Activated T-cell treated with anti-CD3 and anti-CD28 coated beads, Interleukin-2, amount 50 U/mL, for 1 hour (primary cell): ENCODE measurements around the gene ARHGDIB.

Experiments
- DNase-seq: peaks from one replicate; pipeline ENCODE4 v3.0.0-alpha.2; 2020

The ARHGDIB gene

DNA sequence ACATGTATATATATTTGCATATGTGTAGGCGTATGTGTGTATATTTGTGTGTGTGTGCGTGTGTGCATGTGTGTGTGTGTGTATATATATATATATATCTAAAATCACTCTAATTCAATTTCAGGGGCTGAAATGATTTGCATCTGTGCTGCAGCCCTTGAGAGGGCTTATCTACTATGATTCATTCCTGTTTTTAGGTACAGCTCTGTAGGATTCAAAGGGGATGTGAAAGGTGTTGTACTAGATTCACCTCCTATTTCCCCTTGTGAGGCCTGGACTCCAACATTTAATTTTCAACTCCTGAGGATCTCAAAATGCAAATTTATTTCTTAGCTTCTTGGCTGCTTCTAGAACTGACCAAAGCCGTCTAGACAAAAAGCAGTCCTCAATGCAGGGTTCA is 34.1 kb downstream of the ARHGDIB start:
- DNase-seq: no peak

DNA sequence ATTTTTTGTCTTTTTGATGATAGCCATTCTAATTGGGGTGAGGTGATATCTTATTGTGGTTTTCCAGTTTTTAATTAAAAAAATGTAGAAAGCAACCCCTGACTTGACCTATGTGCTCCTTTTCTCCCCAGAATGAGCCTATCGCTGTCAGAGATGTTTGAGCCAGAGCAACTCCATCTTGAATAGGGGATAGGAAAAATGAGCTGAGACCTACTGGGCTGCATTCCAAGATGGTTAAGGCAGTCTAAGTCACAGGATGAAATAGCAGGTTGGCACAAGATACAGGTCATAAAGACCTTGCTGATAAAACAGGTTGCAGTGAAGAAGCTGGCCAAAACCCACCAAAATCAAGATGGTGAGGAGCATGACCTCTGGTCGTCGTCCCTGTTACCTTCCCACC is 36.9 kb downstream of the ARHGDIB start:
- DNase-seq: no peak

DNA sequence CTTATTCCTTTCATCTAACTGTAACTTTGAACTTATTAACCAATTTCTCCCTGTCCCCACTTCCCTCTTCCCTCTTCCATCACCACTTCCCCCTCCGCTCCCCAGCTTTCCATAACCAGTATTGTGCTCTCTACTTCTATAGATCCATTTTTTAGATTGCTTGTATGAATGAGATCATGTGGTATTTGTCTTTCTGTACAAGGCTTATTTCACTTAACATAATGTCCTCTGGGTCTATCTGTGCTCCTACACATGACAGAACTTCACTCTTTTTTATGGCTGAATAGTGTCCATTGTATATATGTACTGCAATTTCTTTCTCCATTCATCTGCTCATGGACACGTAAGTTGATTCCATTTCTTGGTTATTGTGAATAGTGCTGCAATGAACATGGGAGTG is 37.5 kb downstream of the ARHGDIB start:
- DNase-seq: no peak

DNA sequence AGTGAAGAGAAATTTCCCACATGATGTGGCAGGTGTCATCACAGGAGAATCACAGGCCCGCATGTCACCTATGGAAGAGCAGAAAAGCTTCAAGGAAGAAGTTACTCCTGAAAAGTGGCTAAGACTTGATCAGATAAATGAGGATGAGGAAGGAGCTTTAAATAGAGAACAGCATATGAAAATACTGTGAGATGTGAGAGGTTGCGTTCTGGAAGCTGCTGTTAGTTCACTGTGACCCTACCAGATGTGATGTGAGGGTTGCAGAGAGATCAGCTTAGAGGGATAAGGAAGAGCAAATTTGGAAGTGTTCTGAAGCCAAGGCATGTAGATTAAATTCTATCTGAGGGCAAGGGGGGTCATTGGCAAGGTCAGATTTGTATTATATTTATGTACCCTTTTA is 40.2 kb downstream of the ARHGDIB start:
- no peak for DNase-seq

DNA sequence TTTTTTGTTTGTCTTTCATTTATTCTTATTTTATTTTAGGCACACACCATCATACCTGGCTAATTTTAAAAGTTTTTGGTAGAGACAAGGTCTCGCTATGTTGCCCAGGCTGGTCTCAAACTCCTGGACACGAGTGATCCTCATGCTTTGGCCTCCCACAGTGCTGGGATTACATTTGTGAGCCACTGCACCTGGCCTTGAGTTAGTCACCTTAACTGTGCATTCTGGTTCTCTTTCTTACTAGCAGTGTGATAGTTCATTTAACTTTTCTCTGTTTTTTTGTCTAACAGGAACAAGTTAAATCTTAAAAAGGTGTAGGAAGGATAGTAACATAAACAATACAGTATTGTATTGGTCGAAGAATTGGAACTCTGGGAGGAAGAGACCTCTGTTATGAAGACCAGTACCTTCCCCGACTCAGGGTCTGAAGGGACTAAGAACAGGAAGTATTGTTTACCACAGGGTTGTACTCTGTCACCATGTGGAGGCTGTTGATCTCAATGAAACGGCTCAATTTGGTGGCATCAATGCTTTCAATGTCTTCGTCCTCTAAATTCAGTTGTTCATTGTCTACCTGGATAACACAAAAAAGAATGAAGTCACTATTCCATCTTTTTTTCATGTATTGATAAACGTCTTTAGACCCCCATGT is 40.8 kb downstream of the ARHGDIB start:
- no peak for DNase-seq

DNA sequence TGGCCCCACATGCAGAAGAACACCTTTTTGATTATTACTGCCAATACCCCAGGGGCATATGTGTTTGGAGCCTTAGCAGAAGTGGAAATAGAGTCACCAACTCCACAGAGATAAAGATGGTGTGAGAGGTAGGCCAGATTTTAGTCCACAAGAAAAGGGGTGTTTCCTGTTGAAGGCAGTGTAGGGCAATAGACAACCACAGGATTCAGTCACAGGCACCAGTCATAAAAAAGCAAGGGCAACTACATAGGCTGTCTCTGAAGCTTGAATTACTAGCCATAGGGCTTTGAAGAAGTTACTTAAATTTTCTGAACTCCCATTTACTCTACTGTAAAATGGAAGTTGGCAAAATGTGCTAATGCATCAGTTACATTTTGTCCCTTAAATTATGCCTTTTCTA is 41.9 kb downstream of the ARHGDIB start:
- DNase-seq: no peak

DNA sequence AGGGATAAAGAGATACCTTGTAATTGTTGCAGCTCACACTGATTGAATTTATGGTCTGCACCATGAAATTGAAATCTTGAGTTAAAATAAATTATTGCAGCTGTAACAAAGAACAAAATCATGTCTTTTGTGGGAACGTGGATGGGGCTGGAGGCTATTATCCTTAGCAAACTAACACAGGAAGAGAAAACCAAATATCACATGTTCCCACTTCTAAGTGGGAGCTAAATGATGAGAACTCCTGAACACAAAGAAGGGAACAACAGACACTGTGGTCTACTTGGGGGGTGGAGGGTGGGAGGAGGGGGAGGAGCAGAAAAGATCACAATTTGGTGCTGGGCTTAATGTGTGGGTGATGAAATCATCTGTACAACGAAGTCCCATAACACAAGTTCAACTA is 45.7 kb downstream of the ARHGDIB start:
- DNase-seq: no peak

DNA sequence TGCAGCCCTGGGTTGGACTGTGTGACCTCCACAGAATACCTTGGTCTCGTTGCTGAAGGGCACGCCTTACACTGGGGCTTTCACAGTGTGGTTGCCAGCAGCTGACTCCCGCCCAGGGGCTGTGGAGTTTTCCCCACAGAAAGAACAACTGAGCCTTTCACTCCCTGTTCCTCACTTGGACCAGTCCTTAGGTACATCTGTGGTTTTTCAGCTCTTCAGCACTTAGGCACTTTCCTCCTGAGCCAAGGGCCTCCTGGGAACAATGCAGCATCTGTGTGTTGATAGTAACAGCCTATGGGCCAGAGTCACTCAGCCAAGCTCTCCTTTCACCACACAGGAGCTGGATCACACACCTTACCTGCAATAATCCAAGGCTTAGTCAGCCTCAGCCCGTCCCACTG is 48.0 kb downstream of the ARHGDIB start:
- no peak for DNase-seq

DNA sequence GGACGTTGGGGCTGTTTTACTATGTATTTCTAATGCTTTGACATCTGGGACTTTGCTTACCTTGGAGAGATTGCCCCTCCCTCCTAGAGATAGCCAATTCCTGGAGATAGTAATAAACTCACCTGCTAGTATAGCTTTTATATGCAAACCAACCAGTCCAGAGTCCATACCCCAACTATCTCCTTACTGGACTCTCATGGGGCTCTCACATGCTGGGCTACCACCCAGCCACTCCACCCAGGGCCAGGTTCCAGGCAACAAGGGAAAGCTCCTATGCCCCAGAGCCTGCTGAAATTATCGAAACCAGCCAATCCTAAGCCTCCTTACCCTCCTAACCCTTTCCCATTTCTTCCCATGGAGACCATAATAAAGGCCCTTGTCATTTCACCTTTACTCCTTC is 50.3 kb downstream of the ARHGDIB start:
- DNase-seq: no peak

DNA sequence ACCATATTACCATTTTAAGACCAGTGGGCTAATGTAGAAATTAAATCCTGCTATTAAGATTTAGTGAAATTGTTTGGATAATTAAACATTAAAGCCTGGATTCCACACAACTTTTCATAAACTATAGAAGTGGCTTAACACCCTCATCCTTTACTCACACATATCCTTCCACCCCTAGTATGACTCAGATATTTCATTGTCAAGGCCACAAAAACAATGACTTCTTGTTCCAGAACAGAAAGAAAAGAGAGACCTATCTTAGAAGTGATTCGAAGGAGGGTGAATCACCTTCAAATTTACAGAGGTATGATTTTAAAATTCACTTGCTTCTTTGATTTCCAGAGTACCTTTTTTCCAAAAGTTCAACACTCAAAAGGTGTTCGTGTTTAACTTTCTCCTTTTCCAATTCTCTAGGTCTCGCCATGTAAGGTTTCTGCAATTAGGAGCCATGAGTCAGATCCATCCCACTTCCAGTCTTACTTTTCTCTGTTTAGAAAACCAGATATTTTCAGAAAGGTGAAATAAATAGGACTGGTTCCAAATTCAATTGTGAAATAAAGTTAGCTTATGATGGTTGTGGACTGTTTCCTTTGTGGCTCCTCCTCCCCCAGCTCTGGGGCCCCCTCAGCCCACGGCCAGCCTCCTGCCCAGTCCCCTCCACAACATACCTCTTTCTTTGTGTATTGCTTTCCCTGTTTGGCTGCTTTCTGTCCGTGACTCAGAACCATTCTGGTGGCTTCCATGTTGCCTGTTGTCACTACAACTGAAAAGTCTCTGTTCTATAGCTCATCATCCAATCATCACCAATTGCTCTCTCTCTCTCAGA is 51.1 kb downstream of the ARHGDIB start:
- DNase-seq: no peak

DNA sequence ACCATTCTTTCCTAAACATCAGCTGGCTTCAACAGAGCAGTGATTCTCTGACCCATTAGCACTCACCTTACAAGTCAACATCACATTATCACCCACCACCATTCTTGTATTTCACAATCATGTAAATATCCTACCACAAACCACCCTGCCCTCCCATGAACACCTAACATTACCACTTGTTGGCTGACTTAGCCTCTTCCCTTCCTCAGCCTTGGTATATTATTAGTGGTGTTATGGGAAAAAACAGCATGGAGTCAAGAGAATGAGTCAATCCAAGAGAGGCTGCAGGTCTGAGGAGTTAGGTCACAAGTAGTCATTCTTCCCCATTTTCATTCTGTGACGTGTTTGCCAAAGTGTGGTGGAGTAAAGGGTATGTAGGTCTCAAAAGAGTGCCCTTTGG is 53.4 kb downstream of the ARHGDIB start:
- DNase-seq: no peak

DNA sequence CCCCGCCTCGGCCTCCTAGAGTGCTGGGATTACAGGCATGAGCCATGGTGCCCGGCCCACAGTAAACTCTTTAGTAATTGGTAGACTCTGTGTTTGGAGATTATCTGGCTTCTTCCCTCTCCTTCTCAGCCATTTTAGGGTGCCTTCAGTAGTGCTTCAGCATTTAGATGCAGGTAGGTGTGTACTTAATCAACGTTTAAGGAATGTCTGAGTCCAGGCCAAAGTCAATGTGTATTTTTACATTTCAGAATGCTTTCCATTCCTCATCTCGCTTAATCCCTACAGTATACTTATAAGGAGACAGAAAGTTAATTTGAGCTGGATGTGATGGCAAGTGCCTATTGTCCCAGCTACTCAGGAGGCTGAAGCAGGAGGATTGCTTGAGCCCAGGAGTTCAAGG is 55.3 kb downstream of the ARHGDIB start:
- DNase-seq: no peak

DNA sequence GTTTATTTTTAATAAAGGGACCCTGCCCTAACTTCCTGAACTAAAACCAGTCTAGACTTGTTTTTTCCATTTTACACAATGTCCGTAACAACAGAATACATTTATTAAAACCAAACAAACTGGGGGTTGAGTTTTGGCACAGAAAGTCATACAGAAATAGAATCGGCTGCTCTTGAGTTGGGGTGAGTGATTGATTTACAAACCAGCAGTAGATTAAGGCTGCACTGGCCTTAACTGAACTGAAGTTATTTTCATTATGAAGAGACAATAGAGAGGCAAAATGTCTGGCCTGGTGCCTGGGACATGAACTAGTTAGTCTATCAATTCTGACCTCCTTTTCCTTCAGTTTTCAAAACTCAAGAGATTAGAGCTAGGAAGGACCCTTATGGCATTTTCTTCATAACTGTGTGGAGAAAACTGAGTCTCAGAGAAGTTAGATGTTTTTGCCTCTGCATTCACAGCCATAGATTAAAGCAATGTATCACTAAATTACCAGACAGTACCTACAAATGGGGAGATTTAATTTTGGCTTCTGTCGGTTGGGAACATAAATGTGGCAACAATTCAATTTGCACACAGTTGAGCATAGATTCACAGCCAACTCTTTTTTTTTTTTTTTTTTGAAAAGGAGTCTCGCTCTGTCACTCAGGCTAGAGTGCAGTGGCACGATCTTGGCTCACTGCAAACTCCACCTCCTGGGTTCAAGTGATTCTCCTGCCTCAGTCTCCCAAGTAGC is 56.0 kb downstream of the ARHGDIB start:
- no peak for DNase-seq

DNA sequence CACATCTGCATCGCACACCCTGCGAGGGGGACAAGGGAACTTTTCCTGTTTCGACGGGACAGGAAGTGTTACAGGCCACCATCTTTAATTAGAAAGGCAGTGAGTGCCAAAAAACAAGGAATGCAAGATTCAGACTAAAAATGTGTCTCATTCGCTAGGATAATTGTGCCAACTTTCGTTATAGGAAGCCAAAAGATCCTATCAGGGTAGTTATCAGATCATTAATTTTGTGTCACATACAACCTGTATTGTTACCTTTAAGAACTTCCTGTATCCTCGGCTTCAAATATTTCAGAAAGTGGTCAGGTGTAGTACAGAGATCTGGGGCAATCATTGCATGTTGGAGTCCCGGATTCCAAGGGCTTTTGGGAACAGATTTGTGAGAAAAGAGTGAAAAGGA is 56.5 kb downstream of the ARHGDIB start:
- DNase-seq: no peak

DNA sequence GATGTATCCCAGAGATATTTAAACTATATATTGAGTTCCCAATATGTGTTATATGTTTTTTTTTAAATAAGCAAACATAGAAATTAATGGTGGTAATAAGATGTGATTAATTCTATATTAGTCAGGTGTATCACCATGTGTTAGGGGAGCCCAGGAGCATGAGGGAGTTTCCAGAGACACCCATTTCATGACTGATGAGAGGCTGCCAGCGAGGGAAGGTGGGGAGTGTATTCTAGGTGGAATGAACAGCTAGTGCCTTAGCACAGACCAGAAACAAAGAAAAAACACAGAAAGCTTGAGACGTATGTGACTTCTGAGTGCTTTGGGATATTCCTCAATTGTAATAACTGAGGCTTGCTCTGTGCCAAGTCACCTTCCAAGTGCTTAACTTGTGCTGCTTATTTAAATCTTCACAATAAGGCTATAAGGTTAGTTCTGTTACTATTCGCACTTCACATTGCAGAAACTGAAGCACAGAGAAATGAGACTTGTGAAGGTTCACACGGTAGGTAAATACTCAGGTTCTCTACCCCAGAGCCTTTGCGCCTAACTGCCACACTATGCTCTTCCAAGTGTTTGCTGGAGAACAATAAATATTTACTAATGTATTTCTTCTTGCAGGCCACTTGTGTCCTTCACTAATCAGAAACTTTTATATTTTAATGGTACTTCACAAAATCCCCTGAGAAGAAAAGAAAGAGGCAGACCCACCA is 57.9 kb downstream of the ARHGDIB start:
- DNase-seq: no peak

DNA sequence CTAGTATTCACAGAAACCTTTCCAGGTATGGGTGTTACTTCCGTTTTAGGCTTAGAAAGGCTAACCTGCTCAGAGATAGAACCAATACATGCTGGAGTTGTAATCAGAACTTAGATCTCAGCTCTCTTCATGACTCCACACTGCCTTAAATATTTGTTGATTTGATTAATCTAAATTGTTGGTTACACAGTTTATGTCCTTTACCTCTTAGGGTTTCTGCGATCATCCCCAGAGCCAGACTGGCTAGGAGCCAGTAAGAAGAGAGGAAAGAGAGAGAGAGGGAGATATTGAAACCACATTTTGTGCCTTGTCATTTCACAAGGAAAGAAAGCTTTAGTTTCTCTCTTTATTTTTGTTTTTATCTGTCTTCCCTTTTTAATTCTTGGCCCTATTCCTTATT is 58.9 kb downstream of the ARHGDIB start:
- DNase-seq: no peak

DNA sequence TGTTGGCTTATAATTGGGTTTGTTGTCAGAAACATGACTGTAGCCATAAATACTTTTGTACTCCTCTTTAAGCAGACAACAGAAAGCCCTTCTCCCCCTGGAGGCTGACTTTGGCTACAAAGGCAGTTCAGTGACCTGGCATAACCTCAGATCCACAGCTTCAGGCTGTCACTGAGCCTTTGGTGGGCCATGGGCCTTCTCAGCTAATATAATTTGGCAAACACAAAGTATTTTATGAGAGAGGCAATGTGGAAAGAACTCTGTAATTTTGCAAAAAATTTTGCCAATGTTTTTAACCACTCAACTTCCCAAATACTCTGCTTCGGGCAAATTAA is 60.2 kb downstream of the ARHGDIB start:
- no peak for DNase-seq

DNA sequence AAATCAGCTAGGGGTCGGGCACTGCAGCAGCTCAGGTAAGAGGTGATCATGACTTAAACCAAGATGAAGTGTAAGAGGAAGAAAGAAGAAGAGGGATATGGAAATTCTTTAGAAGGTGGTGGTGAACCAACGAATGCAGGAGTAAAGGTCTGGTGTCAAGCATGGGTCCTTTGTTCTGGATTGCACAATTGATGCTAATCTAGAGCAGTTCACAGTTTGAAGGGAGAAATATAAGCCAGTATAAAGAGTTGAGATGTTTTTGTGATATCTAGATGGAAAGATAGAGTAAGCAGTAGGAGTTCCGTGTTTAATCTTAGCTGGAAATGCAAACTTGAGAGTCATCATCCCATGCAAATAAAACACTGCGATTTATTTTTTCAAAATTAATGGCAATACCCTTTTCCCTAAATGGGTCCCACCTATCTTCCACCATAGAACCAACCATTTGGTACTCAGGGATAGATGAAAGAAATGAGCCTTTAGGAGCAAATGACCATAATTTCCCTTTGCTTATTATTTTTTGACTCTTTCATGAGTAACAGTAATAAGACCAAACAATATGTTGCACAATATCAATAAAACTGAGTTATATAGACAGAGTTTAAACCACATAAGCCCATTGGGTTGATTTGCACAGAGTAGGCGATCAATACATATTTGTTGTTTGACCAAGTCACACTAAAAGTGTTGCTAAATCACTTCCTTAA is 60.7 kb downstream of the ARHGDIB start:
- no peak for DNase-seq

DNA sequence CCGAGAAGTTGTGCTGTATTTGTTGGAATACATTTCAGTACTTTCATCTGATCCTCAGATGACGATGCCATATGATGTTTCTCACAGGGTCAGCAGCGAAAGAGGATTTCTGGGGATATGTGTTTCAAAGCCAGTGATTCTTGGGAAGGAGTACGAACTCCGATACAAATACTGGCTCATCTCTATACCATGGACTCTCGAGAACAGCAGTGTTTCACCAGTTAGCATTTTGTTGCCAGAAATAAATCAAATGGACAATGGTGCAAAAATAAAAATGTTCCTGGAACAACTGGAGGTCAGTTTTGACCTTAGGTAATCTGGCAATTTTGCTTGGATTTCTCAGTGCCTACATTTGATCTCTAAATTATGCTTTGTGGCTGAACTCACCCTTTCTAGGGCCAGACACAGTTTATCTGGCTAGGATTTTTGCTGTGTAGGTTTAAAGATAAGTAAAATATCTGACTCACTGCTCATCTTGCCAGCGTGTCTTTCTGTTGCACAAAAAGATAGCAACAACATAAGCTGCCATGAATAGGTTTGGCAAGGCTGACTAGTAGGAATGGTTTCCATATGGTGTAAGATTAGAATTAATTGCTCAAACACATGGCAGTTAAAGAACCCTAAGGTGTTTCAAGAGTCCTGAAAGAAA is 64.8 kb downstream of the ARHGDIB start:
- DNase-seq: no peak

DNA sequence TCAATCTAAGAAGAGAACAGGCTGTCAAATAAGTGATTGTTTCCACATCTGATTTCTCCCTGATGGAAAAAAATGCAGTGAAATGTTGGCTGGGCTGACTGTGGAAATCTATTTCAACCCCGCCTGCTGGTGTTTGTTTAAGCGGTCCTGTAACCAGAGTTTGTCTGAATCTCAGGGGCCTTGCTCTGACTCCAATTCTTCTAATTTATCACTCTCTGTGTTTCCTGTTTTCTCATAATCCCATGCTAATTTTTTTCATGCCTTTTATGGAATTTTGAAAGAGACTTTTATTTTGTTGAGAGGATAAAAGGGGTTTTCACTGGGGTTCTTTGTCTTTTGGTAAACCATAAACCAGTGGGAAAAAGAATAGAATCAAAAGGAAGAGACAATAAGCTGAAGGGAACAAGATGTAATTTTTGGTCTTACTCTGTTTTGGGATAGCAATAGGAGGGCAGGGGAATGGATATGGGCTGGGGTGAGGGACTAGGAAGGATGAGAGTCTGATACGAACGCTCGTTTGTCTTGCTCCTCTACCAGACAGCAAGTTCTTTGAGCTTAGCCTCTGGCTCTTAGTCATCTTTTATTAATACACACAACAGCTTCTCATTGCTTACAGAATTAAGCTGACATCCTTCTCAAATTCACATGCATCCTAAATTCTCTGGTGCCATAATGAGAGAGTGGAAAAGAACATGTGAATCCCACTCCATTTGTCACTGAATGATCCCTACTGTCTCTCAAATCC is 67.7 kb downstream of the ARHGDIB start:
- no peak for DNase-seq

DNA sequence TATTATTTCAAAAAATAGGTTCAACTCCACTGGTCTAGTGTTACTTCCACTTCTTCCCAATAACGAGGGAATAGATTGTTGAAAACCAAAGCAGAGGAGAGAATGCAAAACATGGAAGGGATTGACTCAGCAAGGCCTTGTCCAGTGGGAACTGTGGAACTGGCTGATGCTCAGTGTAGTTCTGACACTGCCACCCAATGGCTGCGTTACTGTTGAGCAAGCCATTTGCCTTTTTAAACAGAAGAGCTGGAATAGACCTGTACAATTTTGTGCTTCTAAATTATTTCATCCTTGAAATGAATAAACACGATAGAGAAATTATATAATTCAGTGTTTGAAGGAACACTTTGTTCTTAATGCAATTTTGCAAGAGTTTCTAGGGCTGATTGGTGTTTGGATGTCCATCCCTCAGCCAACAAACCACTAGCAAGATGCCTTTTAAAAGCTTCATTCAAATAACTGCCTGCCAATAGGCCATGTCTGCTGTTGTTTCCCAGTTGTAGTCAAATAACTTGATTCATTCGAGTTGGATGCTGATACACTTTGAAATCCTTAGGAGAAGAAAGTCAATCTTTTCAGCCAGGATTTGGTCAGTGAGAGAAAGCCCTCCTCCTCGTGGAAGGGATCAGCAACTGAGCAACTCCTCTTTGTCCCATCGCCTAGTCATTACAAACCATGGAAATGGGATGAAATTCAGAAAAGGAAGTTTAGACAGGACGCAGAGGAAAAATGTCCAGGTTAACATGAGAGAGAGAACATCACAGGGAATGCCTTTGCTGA is 68.5 kb downstream of the ARHGDIB start:
- no peak for DNase-seq
